ENCODE measurements around the gene ARFGEF3. TPM values are rescaled to one million over a fixed set of nuclear protein-coding genes. Genes with fewer than 3 reads are reported as not detected.

Gene ARFGEF3
- total RNA-seq, 1 donor = under 0.01 TPM

- no peak overlapping the region for H3K4me3 ChIP-seq (ENCODE audit: insufficient read depth, low read length)
- no peak for DNase-seq (ENCODE audit: insufficient read length, low spot score, missing footprints)
- no peak overlapping the region for H3K27ac ChIP-seq (ENCODE audit: low read depth, low read length)
- H2AFZ ChIP-seq (ENCODE audit: low read length) = no peak overlapping the region
- no peak for TF ChIP-seq CTCF (IDR thresholded peaks at IDR 0.05; ENCODE audit: extremely low read depth, low read depth, low read length)
- no peaks in the 10 kb centered on the region for H3K9me3 ChIP-seq (ENCODE audit: low read depth, low read length)
- H3K4me1 ChIP-seq (ENCODE audit: insufficient read depth, low read length) = no peaks in the 10 kb centered on the region
- peaks cover 3% of the 10 kb centered on the region for H3K27me3 ChIP-seq (ENCODE audit: insufficient read depth, low read length)
- no peaks in the 10 kb centered on the region for H4K20me1 ChIP-seq (ENCODE audit: insufficient read depth, low read length)
- no peaks in the 10 kb centered on the region for H3K79me2 ChIP-seq (ENCODE audit: insufficient read depth, low read length)
- no peaks in the 10 kb centered on the region for H3K36me3 ChIP-seq (ENCODE audit: insufficient read depth, low read length)
- H3K4me2 ChIP-seq (ENCODE audit: insufficient read depth, low read length) = no peak overlapping the region
These were observed 216.7 kb downstream of the ARFGEF3 start for GRCh38 chr6:138378463-138378862.

- no peak for DNase-seq (ENCODE audit: insufficient read length, low spot score, missing footprints)
- Histone ChIP-seq H4K20me1 (ENCODE audit: insufficient read depth, low read length) (no peaks in the 10 kb centered on the region), H3K4me3 (ENCODE audit: insufficient read depth, low read length) (no peak overlapping the region), H3K27me3 (ENCODE audit: insufficient read depth, low read length) (peaks cover 3% of the 10 kb centered on the region), H3K4me1 (ENCODE audit: insufficient read depth, low read length) (no peaks in the 10 kb centered on the region), H3K9me3 (ENCODE audit: low read depth, low read length) (no peaks in the 10 kb centered on the region), H3K4me2 (ENCODE audit: insufficient read depth, low read length) (no peak overlapping the region), H3K36me3 (ENCODE audit: insufficient read depth, low read length) (no peaks in the 10 kb centered on the region), H3K27ac (ENCODE audit: low read depth, low read length) (no peak overlapping the region), H3K79me2 (ENCODE audit: insufficient read depth, low read length) (no peaks in the 10 kb centered on the region), H2AFZ (ENCODE audit: low read length) (no peak overlapping the region)
- TF ChIP-seq CTCF (IDR thresholded peaks at IDR 0.05; ENCODE audit: extremely low read depth, low read depth, low read length) = no peak
These were observed 220.9 kb downstream of the ARFGEF3 start for GRCh38 chr6:138382498-138383265.

- Histone ChIP-seq H3K27ac (ENCODE audit: low read depth, low read length) (no peak overlapping the region), H3K27me3 (ENCODE audit: insufficient read depth, low read length) (peaks cover 10% of the 10 kb centered on the region), H2AFZ (ENCODE audit: low read length) (no peak overlapping the region), H3K4me1 (ENCODE audit: insufficient read depth, low read length) (no peaks in the 10 kb centered on the region), H3K4me2 (ENCODE audit: insufficient read depth, low read length) (no peak overlapping the region), H3K36me3 (ENCODE audit: insufficient read depth, low read length) (no peaks in the 10 kb centered on the region), H4K20me1 (ENCODE audit: insufficient read depth, low read length) (no peaks in the 10 kb centered on the region), H3K9me3 (ENCODE audit: low read depth, low read length) (no peaks in the 10 kb centered on the region), H3K79me2 (ENCODE audit: insufficient read depth, low read length) (no peaks in the 10 kb centered on the region), H3K4me3 (ENCODE audit: insufficient read depth, low read length) (no peak overlapping the region)
- DNase-seq (ENCODE audit: insufficient read length, low spot score, missing footprints) = no peak
- TF ChIP-seq CTCF (IDR thresholded peaks at IDR 0.05; ENCODE audit: extremely low read depth, low read depth, low read length) = no peak
These were observed 222.0 kb downstream of the ARFGEF3 start for GRCh38 chr6:138383776-138384175.

- no peak for TF ChIP-seq CTCF (IDR thresholded peaks at IDR 0.05; ENCODE audit: extremely low read depth, low read depth, low read length)
- Histone ChIP-seq H3K27ac (ENCODE audit: low read depth, low read length) (no peak overlapping the region), H3K4me3 (ENCODE audit: insufficient read depth, low read length) (no peak overlapping the region)
These were observed 225.2 kb downstream of the ARFGEF3 start for GRCh38 chr6:138386897-138387296.

More at GRCh38 chr6:138386897-138387296, 225.2 kb downstream of the ARFGEF3 start:
- H3K4me1 ChIP-seq (ENCODE audit: insufficient read depth, low read length) = no peaks in the 10 kb centered on the region
- no peaks in the 10 kb centered on the region for H3K36me3 ChIP-seq (ENCODE audit: insufficient read depth, low read length)
- H3K79me2 ChIP-seq (ENCODE audit: insufficient read depth, low read length) = no peaks in the 10 kb centered on the region
- H3K27me3 ChIP-seq (ENCODE audit: insufficient read depth, low read length) = peaks cover 10% of the 10 kb centered on the region
- no peaks in the 10 kb centered on the region for H3K9me3 ChIP-seq (ENCODE audit: low read depth, low read length)
- no peak overlapping the region for H3K4me2 ChIP-seq (ENCODE audit: insufficient read depth, low read length)
- no peaks in the 10 kb centered on the region for H4K20me1 ChIP-seq (ENCODE audit: insufficient read depth, low read length)
- no peak overlapping the region for H2AFZ ChIP-seq (ENCODE audit: low read length)
- DNase-seq (ENCODE audit: insufficient read length, low spot score, missing footprints) = no peak
